Skeletal muscle cell (primary cell): Measurements from ENCODE around the gene KANSL3.
"Not testable (repeated sequence)": the region's sequence is repeated elsewhere in the genome, so short reads cannot be mapped to it uniquely, and the experiment has no call there.

ENCODE experiments used
- DNase-seq: peaks from one replicate; pipeline ENCODE4 v3.0.0-alpha.2; 2010; ENCODE audit warnings: low read depth
- H3K4me3 ChIP-seq: 2 replicates; pipeline ENCODE4 v1.5.1; 2011; ENCODE audit warnings: low read depth, mild to moderate bottlenecking, control low read depth, low read length, moderate library complexity

The KANSL3 gene

GRCh38 chr2:96638144-96639121 lies at the start of gene KANSL3:
Gene KANSL3 (minus strand): TSS chr2:96638312. CDS start chr2:96637135, 1,177 bp downstream.
- peak within 1 kb of the TSS; percentile 70 for H3K4me3 ChIP-seq
- DNase-seq: peak; percentile 81

- DNase-seq: no peak
- no peak overlapping the region for H3K4me3 ChIP-seq
Observed at GRCh38 chr2:96687266-96687665, 49.2 kb upstream of the KANSL3 start.

GRCh38 chr2:96685577-96686459 lies 47.7 kb upstream of the KANSL3 start:
- DNase-seq: no peak
- no peak overlapping the region for H3K4me3 ChIP-seq

- no peak overlapping the region for H3K4me3 ChIP-seq
- DNase-seq: no peak
Observed at GRCh38 chr2:96684883-96685576, 46.9 kb upstream of the KANSL3 start.

GRCh38 chr2:96683972-96684820 lies 46.1 kb upstream of the KANSL3 start:
- no peak overlapping the region for H3K4me3 ChIP-seq
- no peak for DNase-seq

- DNase-seq: no peak
- H3K4me3 ChIP-seq: no peak overlapping the region
Observed at GRCh38 chr2:96683307-96683706, 45.2 kb upstream of the KANSL3 start.

- DNase-seq: no peak
- H3K4me3 ChIP-seq: no peak overlapping the region
Observed at GRCh38 chr2:96681540-96681939, 43.4 kb upstream of the KANSL3 start.

- no peak overlapping the region for H3K4me3 ChIP-seq
Observed at GRCh38 chr2:96680561-96681141, 42.5 kb upstream of the KANSL3 start.

GRCh38 chr2:96679848-96680247 lies 41.7 kb upstream of the KANSL3 start:
- DNase-seq: no peak
- H3K4me3 ChIP-seq: no peak overlapping the region

More at GRCh38 chr2:96680561-96681141, 42.5 kb upstream of the KANSL3 start:
- DNase-seq: no peak

- DNase-seq: no peak
- no peak overlapping the region for H3K4me3 ChIP-seq
Observed at GRCh38 chr2:96669539-96670215, 31.6 kb upstream of the KANSL3 start.

- no peak overlapping the region for H3K4me3 ChIP-seq
- DNase-seq: no peak
Observed at GRCh38 chr2:96668771-96669170, 30.7 kb upstream of the KANSL3 start.

GRCh38 chr2:96665717-96666116 lies 27.6 kb upstream of the KANSL3 start:
- DNase-seq, H3K4me3 ChIP-seq: not testable (repeated sequence)

GRCh38 chr2:96665083-96665569 lies 27.0 kb upstream of the KANSL3 start:
- no peak overlapping the region for H3K4me3 ChIP-seq
- DNase-seq: peak; percentile 97

- no peak for DNase-seq
- H3K4me3 ChIP-seq: no peak overlapping the region
Observed at GRCh38 chr2:96664366-96664925, 26.3 kb upstream of the KANSL3 start.

GRCh38 chr2:96663829-96664228 lies 25.7 kb upstream of the KANSL3 start:
- DNase-seq: no peak
- no peak overlapping the region for H3K4me3 ChIP-seq

- DNase-seq: no peak
- no peak overlapping the region for H3K4me3 ChIP-seq
Observed at GRCh38 chr2:96663177-96663576, 25.1 kb upstream of the KANSL3 start.

GRCh38 chr2:96662360-96662759 lies 24.2 kb upstream of the KANSL3 start:
- no peak for DNase-seq
- H3K4me3 ChIP-seq: no peak overlapping the region
